Measurements from ENCODE around the gene KCNE2.
"Not testable (repeated sequence)": the region's sequence is repeated elsewhere in the genome, so short reads cannot be mapped to it uniquely, and the experiment has no call there.

KCNE2 gene

GRCh38 chr21:34404742-34405141 is 40.9 kb downstream of the KCNE2 start:
- H3K36me3 ChIP-seq (replicated peaks; ENCODE audit: insufficient read depth, low read length); H3F3A ChIP-seq (ENCODE audit: insufficient read depth, low read length); H3K9me2 ChIP-seq (replicated peaks; ENCODE audit: insufficient read depth, low read length); H3K9me3 ChIP-seq (replicated peaks; ENCODE audit: insufficient read depth, low read length); H3K79me2 ChIP-seq (ENCODE audit: low read length); H2AFZ ChIP-seq (ENCODE audit: low read length); H3K9ac ChIP-seq (ENCODE audit: low read length); H3K27ac ChIP-seq (ENCODE audit: low read length); H3K4me3 ChIP-seq (ENCODE audit: low read length); H3K4me1 ChIP-seq (ENCODE audit: low read length); H4K20me1 ChIP-seq (ENCODE audit: insufficient read depth, low read length); H3K4me2 ChIP-seq (ENCODE audit: low read depth, low read length); DNase-seq; H3K27me3 ChIP-seq (replicated peaks; ENCODE audit: insufficient read depth, low read length): not testable (repeated sequence)

DNA sequence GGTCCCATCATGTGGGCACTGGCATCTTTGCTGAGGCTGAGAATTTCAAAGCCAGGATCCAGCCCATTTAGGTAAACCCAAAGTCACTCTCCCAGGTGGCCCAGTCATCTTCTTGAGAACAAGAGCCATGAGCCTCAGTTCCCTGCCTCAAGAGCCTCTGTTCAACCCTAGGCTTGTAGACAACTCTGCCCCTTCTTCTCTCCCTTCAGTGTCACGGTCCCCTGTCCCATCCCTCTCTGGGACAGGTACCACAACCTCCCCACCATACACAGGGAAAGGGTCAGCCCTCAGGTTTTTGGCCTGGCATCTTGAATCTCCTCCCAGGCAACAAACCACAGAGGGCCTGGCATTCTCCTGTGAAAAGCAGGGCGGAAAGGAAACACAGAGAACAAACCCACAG is 41.9 kb downstream of the KCNE2 start:
- H3K27me3 ChIP-seq (replicated peaks; ENCODE audit: insufficient read depth, low read length); H3K4me1 ChIP-seq (ENCODE audit: low read length); H3K36me3 ChIP-seq (replicated peaks; ENCODE audit: insufficient read depth, low read length); H3K9me2 ChIP-seq (replicated peaks; ENCODE audit: insufficient read depth, low read length); H2AFZ ChIP-seq (ENCODE audit: low read length); H3K79me2 ChIP-seq (ENCODE audit: low read length); DNase-seq; H3K27ac ChIP-seq (ENCODE audit: low read length); H4K20me1 ChIP-seq (ENCODE audit: insufficient read depth, low read length); H3K9me3 ChIP-seq (replicated peaks; ENCODE audit: insufficient read depth, low read length); H3K9ac ChIP-seq (ENCODE audit: low read length); H3K4me3 ChIP-seq (ENCODE audit: low read length); H3K4me2 ChIP-seq (ENCODE audit: low read depth, low read length); H3F3A ChIP-seq (ENCODE audit: insufficient read depth, low read length): not testable (repeated sequence)

- not testable (repeated sequence) for H3K9ac ChIP-seq (ENCODE audit: low read length); H3K27ac ChIP-seq (ENCODE audit: low read length); H3K4me1 ChIP-seq (ENCODE audit: low read length); H3K4me3 ChIP-seq (ENCODE audit: low read length); H3K36me3 ChIP-seq (replicated peaks; ENCODE audit: insufficient read depth, low read length); DNase-seq; H2AFZ ChIP-seq (ENCODE audit: low read length); H3K79me2 ChIP-seq (ENCODE audit: low read length); H4K20me1 ChIP-seq (ENCODE audit: insufficient read depth, low read length); H3K9me3 ChIP-seq (replicated peaks; ENCODE audit: insufficient read depth, low read length); H3K27me3 ChIP-seq (replicated peaks; ENCODE audit: insufficient read depth, low read length); H3K9me2 ChIP-seq (replicated peaks; ENCODE audit: insufficient read depth, low read length); H3F3A ChIP-seq (ENCODE audit: insufficient read depth, low read length); H3K4me2 ChIP-seq (ENCODE audit: low read depth, low read length)
These were observed 42.3 kb downstream of the KCNE2 start for GRCh38 chr21:34406102-34406501.

- H3K4me3 ChIP-seq (ENCODE audit: low read length); H3F3A ChIP-seq (ENCODE audit: insufficient read depth, low read length); H3K9me3 ChIP-seq (replicated peaks; ENCODE audit: insufficient read depth, low read length); H3K4me1 ChIP-seq (ENCODE audit: low read length); H3K9ac ChIP-seq (ENCODE audit: low read length); H2AFZ ChIP-seq (ENCODE audit: low read length); H3K79me2 ChIP-seq (ENCODE audit: low read length); H4K20me1 ChIP-seq (ENCODE audit: insufficient read depth, low read length); H3K4me2 ChIP-seq (ENCODE audit: low read depth, low read length); H3K9me2 ChIP-seq (replicated peaks; ENCODE audit: insufficient read depth, low read length); H3K27me3 ChIP-seq (replicated peaks; ENCODE audit: insufficient read depth, low read length); H3K27ac ChIP-seq (ENCODE audit: low read length); DNase-seq; H3K36me3 ChIP-seq (replicated peaks; ENCODE audit: insufficient read depth, low read length): not testable (repeated sequence)
These were observed 42.9 kb downstream of the KCNE2 start for GRCh38 chr21:34406676-34407075.

GRCh38 chr21:34407294-34407693 is 43.5 kb downstream of the KCNE2 start:
- not testable (repeated sequence) for H3F3A ChIP-seq (ENCODE audit: insufficient read depth, low read length); H3K4me3 ChIP-seq (ENCODE audit: low read length); H3K9me2 ChIP-seq (replicated peaks; ENCODE audit: insufficient read depth, low read length); H4K20me1 ChIP-seq (ENCODE audit: insufficient read depth, low read length); H3K27me3 ChIP-seq (replicated peaks; ENCODE audit: insufficient read depth, low read length); H3K4me1 ChIP-seq (ENCODE audit: low read length); H3K9me3 ChIP-seq (replicated peaks; ENCODE audit: insufficient read depth, low read length); H3K4me2 ChIP-seq (ENCODE audit: low read depth, low read length); H3K79me2 ChIP-seq (ENCODE audit: low read length); H3K36me3 ChIP-seq (replicated peaks; ENCODE audit: insufficient read depth, low read length); H3K9ac ChIP-seq (ENCODE audit: low read length); H2AFZ ChIP-seq (ENCODE audit: low read length); DNase-seq; H3K27ac ChIP-seq (ENCODE audit: low read length)

DNA sequence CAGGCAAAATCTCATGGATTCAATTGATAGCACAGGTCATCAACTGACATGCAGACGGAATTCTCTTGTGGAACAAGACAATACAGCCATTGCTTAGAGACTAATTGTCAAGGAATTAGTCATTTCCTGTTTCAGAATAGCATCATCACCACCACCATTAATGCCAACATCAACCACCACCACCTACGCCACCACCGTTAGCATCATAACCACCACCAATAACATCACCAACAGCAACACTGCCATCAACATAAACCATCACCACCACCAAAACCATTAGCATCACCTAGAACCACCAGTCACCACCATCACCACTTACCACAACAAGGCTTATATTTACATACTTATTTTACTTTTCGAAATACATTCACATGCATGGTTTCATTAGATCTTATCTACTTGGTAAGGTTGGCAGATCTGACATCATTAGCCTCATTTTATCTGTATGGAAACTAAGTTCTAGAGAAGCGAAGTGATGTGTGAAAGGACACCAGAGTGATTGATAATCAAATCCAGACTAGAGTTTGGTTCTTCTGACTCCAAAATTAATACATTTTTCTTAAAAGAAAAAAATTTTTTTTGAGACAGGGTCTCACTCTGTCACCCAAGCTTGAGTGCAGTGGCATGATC is 53.8 kb downstream of the KCNE2 start:
- not testable (repeated sequence) for H3K4me2 ChIP-seq (ENCODE audit: low read depth, low read length); H3K9me3 ChIP-seq (replicated peaks; ENCODE audit: insufficient read depth, low read length); H3K9me2 ChIP-seq (replicated peaks; ENCODE audit: insufficient read depth, low read length); H3K9ac ChIP-seq (ENCODE audit: low read length); H3F3A ChIP-seq (ENCODE audit: insufficient read depth, low read length); H3K27ac ChIP-seq (ENCODE audit: low read length); H3K36me3 ChIP-seq (replicated peaks; ENCODE audit: insufficient read depth, low read length); H3K4me1 ChIP-seq (ENCODE audit: low read length); H3K4me3 ChIP-seq (ENCODE audit: low read length); H4K20me1 ChIP-seq (ENCODE audit: insufficient read depth, low read length); H3K27me3 ChIP-seq (replicated peaks; ENCODE audit: insufficient read depth, low read length); H3K79me2 ChIP-seq (ENCODE audit: low read length); H2AFZ ChIP-seq (ENCODE audit: low read length); DNase-seq

Measured in MM.1S (cell line).